ENCODE results near the gene CASTOR1.
"Not testable (repeated sequence)": the region's sequence is repeated elsewhere in the genome, so short reads cannot be mapped to it uniquely, and the experiment has no call there.

The CASTOR1 gene

DNA sequence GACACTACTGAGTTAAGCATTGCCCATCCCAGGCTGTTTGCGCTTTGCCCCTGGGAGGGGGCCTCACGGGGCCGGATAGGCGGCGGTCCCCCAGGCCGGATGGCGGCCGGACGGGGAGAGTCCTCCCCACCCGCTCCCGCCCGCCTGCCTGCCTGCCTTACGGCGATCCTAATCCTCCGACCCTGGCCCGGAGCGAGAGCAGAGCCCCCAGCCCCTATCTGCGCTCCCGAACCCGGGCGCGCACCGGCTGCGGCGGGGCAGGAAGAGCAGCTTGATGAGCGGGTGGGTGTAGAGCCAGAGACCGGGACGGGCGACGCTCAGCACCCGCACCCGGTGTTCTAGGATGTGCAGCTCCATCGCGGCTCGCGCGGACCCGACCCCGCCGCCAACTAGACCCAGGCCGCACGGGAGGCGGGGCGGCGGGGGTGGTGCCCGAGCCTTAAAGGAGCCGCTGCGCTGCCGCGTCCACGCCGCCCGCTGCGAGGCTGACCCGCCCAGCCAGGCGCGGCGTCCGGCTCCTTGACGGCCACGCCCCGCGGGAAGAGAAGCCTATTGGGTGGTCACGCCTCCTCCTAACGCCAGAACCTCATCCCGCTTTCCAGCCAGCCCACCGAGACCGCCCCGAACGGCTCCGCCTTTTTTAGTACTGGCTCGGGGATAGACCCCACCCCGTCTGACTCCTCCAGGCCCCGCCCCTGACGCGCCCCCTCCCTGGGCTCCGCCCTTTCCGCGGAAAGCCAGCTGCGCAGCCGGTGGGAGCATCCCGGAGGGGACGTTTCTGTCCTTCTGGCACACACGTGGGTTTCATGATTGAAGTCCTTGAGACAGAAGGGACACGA is at the start of gene CASTOR1:
CASTOR1 (minus strand) TSS at position 365 of the 839 bp plus-strand sequence; CDS start at position 357, 8 bp downstream.
- DNase-seq = peak; percentile 87 to 91

DNA sequence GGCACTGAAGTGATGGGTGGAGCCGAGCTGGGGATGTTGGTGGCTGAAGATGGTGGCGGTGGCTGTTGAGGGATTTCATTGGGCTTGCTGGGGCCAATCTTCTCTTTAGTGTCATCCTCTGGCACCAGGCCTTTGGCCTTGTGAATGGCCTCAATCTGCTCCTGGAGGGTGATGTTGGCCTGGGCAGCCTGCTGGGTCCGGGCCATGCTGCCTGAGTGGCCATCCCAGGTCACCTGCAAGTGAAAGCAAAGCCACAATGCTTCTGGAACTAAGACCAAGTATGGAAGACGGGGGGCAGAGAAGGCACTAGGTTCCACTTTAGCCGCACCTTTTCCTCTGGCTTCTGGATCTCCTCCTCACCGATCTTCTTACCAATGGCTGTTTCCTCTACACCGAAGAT is 49.5 kb upstream of the CASTOR1 start:
- DNase-seq = no peak

DNA sequence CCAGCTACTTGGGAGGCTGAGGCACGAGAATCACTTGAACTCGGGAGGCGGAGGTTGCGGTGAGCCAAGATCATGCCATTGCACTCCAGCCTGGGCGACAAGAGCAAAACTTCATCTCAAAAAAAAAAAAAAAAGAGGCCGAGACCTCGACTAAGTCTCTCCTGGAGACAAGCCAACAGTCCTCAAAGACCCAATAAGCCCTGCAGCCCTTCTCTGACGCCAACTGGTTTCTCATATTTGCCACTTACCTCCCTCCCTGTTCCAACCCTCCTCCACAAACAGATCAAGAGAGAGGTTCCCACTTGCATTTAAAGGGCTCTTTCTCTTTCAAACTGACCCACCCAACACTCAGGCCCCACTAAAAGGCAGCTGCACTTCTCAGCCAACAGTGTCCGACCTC is 49.0 kb upstream of the CASTOR1 start:
- DNase-seq = not testable (repeated sequence)

DNA sequence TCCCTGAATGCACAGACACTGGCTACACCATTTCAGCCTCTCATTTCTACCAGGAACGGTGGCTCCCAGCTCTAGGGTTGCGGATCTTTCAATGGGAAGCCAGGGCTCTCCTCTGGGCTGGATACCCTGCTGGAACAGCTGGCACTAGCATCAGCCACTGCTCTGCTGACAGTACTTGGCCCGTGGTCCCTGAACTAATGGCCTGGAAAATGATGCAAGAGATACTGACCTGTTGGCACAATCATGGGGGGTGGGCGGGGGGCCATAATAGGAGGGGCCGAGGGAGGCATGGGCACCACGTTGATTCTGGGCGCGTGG is 48.1 kb upstream of the CASTOR1 start:
- no peak for DNase-seq

DNA sequence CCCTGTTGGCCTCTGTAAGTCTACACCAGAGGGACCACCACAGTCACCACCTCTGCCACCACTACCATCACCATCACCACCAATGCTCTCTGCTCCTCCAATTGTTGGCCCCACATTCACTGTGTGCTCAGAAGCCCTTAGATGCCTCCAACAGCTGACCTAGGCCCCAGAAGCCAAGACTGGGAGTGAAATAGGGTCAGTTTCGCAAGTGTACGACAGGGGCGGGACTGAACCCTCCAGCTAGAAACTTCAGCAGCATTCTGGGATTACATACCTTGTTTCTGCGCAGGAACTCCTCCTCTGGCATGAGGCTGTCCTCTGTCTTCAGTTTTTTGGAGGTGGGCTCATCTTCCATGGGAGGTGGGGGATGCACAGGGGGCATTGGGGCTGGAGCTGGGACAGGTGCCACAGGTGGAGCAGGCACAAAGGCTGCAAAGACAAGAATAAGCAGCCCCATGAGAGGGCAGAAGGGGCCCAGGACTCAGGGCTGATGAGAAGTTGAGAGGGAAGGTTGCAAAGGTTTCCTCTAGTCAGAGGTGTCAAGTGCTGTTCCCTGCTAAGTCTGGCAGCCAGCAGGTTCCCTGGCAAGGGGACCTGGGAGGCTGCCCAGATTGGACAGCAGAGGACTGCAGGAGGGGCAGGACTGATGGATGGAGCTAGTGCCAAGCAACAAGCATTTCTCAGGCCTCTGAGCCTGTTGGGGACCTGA is 47.6 kb upstream of the CASTOR1 start:
- no peak for DNase-seq

DNA sequence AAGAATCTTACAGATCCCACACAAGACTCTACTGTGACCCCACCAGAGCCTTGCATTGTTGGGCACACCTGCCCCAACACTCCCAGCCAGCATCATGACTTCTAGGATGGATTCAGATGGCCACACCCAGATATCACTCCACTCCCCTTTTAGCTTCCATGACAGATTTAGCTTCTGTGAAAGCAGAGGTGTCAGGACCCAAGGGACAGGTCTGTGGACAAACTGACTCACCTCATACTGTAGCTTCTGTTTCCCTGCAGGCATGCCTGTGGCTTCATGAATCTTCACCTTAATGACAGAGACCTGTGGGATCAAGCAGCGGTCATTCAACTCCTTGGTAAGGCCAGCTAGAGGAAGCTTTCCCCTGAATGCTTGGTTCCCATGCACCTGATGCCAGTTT is 45.9 kb upstream of the CASTOR1 start:
- DNase-seq = no peak

DNA sequence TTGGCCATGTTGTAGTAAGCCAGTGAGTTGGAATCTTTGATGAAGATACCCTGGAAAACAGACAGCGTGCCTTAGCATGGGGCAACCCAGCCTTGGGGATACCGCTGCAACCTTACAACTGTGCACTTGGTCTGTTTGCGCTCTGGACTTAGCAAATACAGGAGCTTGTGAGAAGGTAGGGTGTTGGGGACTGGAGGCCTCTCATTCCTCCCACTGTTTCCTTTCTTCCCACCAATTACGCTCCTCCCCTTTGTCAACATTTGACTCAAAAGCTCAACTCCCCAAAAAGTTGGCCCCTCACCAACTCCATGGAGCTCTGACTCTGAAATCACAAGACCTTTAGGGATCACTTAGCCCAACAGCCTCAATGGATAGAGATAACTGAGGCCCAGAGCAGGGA is 45.3 kb upstream of the CASTOR1 start:
- DNase-seq = no peak

DNA sequence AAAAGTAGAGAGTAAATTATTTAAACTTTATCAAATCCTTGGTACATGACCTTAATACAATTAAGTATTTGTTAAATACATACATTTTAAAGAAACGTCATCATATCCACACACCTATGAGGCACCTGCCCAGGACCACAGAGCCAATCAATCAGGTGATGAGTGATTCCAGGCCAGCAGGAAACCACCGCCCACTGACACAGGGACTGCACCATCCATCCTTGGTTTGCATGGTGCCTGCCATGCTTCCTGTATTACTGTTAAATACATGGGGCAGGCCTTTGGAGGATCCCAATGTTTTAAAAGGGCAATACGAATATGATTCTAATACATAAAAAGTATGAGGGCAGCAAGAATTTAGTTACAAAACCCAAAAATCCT is 44.4 kb upstream of the CASTOR1 start:
- no peak for DNase-seq

DNA sequence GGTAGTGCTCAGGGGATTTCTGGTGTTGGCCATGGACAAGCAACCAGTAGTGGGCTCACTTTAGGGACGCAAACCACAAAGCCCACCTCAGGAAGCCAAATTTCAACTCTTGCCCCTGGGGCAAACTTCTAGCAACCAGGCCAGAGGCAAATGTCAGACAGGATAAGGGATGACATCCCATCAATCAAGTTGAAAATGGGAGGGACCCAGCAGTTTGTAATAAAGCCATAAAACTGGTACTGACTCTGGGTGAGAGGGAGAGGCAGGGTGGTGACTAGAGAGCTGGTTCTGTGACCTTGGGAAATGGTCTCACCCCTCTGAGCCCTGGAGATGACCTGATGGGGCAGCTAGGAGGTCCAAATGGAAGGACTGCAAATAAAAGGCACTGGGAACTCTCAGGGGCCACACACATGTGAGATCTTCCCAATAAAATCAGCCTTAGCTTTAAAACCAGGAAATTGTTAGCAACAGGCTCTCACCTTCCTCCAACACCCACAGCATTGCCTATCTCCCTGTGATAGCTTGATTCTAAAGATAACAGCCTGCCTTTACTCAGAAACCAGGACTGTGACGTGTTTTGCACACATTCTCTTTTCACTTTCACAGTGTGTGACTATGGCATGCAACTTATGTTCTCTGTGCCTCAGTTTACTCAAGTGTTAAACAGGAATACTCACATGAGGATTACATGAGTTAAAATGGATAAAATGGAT is 43.8 kb upstream of the CASTOR1 start:
- no peak for DNase-seq

DNA sequence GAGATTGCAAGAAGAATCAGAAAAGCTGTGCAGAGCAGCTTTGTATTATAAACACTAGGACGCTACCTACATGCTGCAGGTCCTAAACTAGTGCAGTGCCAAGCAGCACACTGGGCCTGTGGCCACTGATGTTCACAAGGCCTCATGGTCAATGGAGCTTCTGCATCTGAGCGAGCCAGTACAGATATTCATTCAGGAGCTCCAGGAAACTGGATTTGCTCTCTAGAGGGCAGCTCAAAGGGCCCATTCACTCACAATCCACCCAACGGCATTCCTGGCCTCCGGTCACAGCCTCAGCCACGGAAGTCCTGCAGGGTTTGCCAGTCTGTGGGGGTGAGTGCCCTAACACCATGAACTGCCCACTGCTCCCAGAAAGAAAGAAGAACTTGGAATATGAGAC is 43.2 kb upstream of the CASTOR1 start:
- no peak for DNase-seq

DNA sequence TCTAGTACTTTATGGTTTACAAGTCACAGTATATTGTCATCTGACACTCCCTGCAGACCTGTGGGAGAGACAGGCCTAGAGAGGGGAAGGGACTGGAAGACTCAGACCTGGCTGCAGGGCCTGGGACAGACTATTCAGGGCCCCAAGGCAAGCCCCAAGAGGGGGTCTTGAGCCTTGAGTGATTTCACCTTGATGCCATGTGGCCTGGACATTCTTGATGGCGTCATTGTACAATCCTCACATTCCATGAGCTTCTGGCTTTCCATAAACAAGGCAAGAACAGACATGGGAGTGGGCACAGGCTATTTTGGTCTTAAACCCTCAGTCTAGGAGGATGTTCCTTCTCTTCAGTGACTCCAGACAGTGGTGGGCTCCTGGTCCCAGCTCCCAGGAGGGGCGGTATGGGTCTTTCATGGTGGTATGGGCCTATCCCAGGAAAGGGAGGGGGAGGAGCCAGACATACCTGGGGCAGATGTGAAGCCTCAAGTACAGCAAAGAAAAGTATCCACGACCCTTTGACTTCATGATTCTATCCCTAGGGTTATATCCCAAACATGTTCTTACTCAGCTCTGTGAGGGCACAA is 39.3 kb upstream of the CASTOR1 start:
- DNase-seq = no peak

DNA sequence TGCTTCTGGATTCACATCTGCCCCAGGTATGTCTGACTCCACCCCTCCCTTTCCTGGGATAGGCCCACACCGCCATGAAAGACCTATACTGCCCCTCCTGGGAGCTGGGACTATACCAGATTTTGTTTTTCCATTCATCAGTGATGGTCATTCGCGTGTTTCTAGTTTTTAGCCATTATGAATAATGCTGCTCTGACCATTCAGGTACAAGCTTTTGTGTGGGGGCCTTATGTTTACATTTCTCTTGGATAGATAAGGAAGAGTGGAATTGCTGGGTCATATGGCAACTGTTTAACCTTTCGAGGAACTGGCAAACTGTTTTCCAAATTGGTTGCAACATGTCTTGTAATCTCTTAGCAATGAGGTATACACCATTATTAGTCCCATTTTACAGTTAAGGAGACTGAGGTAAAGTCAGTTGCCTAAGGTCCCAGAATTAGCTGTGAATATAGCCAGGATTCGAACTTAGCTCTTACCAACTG is 38.6 kb upstream of the CASTOR1 start:
- no peak for DNase-seq

DNA sequence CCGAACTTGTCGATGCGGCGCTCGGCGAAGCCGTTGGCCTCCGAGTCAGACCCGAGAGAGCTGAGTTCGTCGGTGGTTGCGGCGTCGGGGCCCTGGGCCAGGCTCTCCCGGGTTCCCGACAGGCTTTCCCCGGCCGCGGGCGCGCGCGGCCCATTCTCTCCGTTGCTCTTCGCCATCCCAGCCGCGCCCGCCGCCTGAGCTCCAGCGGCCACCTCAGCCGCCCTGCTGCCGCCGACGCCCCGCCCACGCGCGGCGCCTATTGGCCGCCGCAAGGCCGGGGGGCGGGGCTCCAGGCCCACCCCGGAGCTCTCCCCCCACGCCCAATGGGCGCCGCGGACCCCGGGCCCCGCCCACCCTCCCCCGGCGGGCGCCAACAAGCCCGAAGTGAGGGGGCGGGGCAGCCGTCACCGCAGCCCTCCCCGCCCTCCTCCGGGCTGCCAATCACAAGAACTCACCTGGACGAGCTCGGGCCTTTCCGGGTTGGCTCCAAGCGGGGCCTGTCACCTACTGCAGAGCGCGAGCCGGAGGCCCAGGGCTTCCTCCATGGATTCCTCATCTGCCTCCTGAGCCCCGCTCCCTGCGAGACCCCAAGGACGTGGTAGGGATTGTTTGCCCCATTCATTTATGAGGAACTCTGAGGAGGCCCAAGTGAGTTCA is 37.5 kb upstream of the CASTOR1 start, which contains the start of gene TBC1D10A:
TBC1D10A (minus strand) TSS at position 236 of the 657 bp plus-strand sequence; CDS start at position 176, 60 bp downstream.
- peak; percentile 87 to 92 for DNase-seq

DNA sequence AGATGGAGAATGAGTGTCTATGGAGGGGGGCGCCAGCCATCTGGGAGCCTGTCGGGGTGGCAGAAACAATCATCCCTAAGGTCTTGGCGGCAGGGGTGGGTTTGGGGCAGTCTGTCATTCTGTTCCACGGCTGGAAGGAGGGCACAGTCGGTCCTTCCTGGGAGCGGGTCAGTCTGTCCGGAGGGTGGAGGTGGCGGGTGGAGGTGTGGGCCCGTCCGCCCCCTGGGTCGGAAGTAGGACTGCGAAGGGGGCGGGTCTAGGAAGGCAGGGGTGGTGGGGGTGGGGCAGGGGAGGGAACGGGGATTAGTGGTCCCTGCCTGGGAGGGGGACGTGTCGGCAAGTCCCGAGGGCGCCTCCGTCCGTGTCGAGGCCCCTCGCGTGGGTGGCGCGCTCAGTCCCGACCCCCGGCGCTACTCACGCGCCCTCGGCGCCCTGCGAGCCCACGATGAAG is 37.0 kb upstream of the CASTOR1 start:
- DNase-seq = no peak

DNA sequence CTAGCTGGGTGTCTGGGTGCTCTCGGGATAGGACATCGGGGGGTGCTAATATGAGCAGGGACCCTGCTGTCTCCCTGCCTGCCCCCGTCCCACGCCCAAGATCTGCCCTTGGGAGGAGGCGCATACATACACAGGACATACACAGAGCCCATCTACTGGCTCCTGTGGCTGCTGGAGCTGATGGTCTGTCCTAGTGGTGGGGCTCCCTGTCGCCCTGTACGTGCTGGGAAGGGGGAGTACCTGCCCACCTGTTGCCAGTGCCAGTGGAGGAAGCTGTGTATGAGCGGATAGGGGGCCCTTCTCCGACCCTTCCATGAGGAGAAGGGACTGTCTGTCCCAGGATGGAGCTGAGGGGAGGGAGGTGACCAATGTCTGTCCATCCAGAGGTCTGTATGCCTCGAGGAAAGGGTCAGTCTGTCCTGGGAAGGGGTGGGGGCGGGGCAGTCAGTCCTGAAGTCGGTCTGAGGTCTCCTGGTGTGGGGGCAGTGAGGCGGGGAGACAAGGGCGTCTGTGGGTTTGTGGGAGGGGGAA is 36.5 kb upstream of the CASTOR1 start:
- DNase-seq = no peak

DNA sequence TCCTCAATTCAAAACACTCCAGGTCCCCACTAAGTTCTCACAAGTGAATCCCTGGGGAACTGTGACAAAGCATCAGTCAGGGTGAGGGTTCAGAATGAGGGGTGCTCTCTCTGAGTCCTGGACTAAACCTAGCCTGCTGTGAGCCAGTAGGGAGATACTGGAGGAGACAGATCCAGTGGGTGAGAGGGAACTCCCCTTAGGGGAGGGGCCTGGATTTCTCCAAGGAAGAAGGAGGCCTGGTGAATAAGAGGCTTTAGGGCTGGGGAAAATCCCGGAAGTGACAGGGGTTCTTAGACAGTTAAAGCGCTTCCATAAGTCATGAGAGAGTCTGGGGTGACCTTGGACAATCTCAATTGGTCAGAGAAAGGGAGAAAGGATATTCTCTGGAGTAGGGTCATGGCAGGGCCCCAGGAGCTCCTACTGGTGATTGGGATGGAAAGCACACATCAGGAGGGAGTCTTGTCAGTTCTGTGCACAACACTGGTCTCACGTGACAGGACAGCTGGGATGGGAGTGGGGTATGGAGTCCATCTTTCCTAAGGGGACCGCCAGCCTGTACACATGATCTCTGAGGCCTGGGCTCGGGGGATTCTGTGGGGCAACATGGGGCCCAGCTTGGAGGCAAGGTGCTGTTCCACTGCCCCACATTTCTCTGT is 35.9 kb upstream of the CASTOR1 start:
- DNase-seq = no peak

DNA sequence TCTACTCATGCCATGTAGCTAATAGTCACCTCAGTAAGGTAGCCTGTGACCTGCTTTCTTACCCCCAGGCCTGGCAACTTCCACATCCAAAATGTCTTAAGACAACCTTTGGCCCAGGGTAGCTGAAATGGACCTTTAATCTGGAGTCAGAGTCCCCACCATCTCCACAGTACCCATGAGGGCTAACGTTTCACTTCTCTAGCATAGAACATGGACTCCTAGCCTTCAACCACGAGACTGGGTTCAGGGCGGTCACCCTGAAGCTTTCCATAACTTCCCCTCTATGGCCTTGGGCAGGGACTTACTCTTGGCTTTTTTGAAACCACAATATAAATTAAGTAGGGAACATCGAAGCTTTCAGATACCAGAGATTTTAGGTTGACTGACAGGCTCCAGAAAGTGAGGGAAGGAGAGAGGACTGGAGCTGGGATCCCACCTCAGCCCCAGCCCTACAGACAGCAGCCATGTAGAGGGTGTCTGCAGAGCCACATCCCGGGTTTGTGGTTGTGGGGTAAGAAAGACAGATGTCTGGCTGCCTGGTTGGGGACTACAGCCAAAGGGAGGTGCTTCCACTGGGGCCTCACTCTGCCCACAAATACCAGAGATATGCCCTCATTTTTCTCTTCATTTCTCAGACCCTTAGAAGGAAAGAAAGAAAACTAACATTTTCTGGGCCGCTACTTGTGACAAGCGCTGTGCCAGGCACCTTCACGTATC is 34.9 kb upstream of the CASTOR1 start:
- DNase-seq = no peak

DNA sequence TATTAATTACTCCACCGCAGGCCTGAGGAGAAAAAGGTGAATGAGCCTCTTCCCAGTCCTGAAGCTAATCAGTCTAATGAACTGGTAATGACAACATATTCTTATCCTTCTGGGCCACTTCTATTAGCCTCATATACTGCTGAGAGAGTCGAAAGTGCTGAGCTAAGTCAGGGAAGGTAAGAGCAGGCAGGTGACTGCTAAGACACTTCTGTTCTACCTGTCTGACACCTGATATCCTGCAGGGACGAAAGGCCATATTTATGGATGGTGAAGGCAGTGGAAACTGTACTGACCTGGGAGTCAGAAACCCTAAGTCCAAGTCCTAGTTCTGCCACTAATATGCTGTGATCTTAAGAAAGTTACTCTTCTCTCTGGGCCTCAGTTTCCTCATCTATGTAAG is 33.9 kb upstream of the CASTOR1 start:
- no peak for DNase-seq

DNA sequence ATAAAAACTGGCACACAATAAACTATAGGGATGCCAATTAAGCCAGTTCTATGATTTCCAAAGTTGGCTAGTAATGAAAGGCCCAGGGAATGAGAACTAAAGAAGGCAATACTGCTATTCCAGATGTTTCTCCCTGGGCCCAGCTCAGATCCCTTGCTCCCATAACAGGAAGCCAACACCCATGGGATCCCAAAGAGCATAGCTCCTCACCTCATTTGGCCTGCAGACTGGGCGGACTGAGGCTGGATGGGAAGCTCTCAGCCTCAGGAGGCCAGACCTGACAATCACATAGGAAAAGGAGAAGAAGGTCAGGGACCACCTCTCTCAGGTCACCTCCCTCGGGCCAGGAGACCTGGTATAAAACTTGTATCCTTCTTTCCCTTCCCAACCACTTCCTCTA is 32.2 kb upstream of the CASTOR1 start:
- DNase-seq = no peak

DNA sequence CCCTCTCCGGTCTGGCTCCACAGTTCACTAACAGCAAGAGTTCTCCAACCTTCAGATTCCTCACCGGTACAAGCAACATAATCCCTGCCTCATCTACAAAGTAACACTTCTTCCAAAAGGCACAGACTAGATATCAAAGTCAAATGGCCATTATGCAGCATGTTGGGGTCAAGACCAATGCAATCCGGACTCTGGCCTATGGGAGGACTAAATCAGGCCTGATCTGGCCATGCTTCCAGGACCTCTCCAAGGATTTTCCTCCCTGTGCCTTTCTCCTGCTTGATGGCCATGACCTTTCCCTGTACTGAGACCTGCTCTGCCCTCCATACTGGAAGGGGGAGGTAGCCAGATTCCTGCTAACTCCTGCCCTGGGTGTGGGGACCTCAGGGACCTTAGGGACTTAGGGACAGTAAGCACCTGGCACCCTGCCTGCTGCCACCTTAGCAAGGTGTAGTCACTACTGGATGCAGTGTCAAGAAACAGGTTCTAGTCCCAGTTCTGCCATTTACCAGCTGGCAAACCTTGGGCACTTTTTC is 30.8 kb upstream of the CASTOR1 start:
- no peak for DNase-seq

All from stimulated activated CD4-positive, alpha-beta T cell treated with anti-CD3 and anti-CD28 coated beads, Interleukin-2, amount 100 ng/mL, for 48 hours (primary cell).